Hippocampal formation (tissue), 2 donors: ENCODE measurements around the gene ARL15.

Experiments
- DNase-seq, 2 donors: peaks; one replicate each; lab custom pipeline; 2025; lab: John Stamatoyannopoulos, UW

The ARL15 gene

GRCh38 chr5:54040018-54040417 lies 270.4 kb downstream of the ARL15 start:
- no peak for DNase-seq

GRCh38 chr5:54037205-54037604 lies 273.2 kb downstream of the ARL15 start:
- no peak for DNase-seq

GRCh38 chr5:54030981-54031380 lies 279.4 kb downstream of the ARL15 start:
- DNase-seq, result no peak

GRCh38 chr5:54024466-54024865 lies 285.9 kb downstream of the ARL15 start:
- no peak for DNase-seq

- DNase-seq, result no peak
These were observed 288.1 kb downstream of the ARL15 start for GRCh38 chr5:54022223-54022622.

GRCh38 chr5:54021431-54022164 lies 288.8 kb downstream of the ARL15 start:
- no peak for DNase-seq

GRCh38 chr5:54018438-54018837 lies 291.9 kb downstream of the ARL15 start:
- DNase-seq, result no peak

GRCh38 chr5:54017580-54017979 lies 292.8 kb downstream of the ARL15 start:
- DNase-seq, result no peak

- no peak for DNase-seq
These were observed 296.7 kb downstream of the ARL15 start for GRCh38 chr5:54013556-54014194.

GRCh38 chr5:54009828-54010227 lies 300.5 kb downstream of the ARL15 start:
- no peak for DNase-seq

GRCh38 chr5:54009357-54009756 lies 301.0 kb downstream of the ARL15 start:
- no peak for DNase-seq

GRCh38 chr5:54007827-54008777 lies 302.3 kb downstream of the ARL15 start:
- DNase-seq, result no peak

GRCh38 chr5:54004697-54005096 lies 305.7 kb downstream of the ARL15 start:
- DNase-seq, result no peak

GRCh38 chr5:54002779-54003178 lies 307.6 kb downstream of the ARL15 start:
- DNase-seq, result no peak

- peak in 1 of 2 donors; percentile 46 for DNase-seq
These were observed 308.2 kb downstream of the ARL15 start for GRCh38 chr5:54001976-54002775.

GRCh38 chr5:54000011-54000410 lies 310.4 kb downstream of the ARL15 start:
- DNase-seq, result no peak

- DNase-seq, result no peak
These were observed 312.4 kb downstream of the ARL15 start for GRCh38 chr5:53997736-53998627.

- no peak for DNase-seq
These were observed 314.4 kb downstream of the ARL15 start for GRCh38 chr5:53996008-53996407.

- no peak for DNase-seq
These were observed 316.2 kb downstream of the ARL15 start for GRCh38 chr5:53994148-53994547.

- no peak for DNase-seq
These were observed 318.4 kb downstream of the ARL15 start for GRCh38 chr5:53991942-53992341.

- no peak for DNase-seq
These were observed 323.3 kb downstream of the ARL15 start for GRCh38 chr5:53987101-53987500.
